HepG2 (cell line): ENCODE measurements around the gene PLEKHG5. TPM values are rescaled to one million over a fixed set of nuclear protein-coding genes. Genes with fewer than 3 reads are reported as not detected.
A peak's percentile ranks its signal among the peaks of the same experiment; 100 is the strongest.

ENCODE experiments used
- ATAC-seq: fragments of 200-7000 bp; cut with Tn5 transposase; 3 replicates; pipeline ENCODE4 v1.9.1; 2020; ENCODE audit warnings: mild to moderate bottlenecking, moderate library complexity
- BruUV-seq: library from RNA; stranded (reverse); fragments of 400-500 nt; replicated peaks from 2 replicates; lab custom pipeline; 2021; lab: Mats Ljungman, UMichigan
- CTCF ChIA-PET: fragments of 300-600 bp; formaldehyde crosslinking; extraction: SDS; loops from one replicate; lab custom pipeline; 2021; ENCODE audit warnings: low total read pairs, inconsistent platforms, low intra/inter-chr PET ratio; lab: Yijun Ruan, JAX
- POLR2A ChIA-PET: fragments of 350-600 bp; sonication (Branson Sonifier 250); formaldehyde crosslinking; loops from one replicate; lab custom pipeline; 2020; ENCODE audit warnings: antibody characterized with exemption, inconsistent platforms; lab: Yijun Ruan, JAX
- DNase-seq: peaks from one replicate; pipeline ENCODE4 v3.0.0-alpha.2; 2015; ENCODE audit warnings: low spot score
- FAIRE-seq: peaks from 3 replicates; lab custom pipeline; 2011; peaks lifted over from hg19 to GRCh38; lab: Jason Lieb, UNC
- H2AFZ ChIP-seq: one replicate; pipeline ENCODE4 v1.6.1; 2011; ENCODE audit warnings: low read length, inconsistent platforms
- H3K27ac ChIP-seq: fragments of 300-600 bp; 3 replicates; pipeline ENCODE4 v1.8.0; 2011; ENCODE audit warnings: mixed run types, mild to moderate bottlenecking, mixed read lengths, low read length, inconsistent platforms; ENCODE audit not compliant: insufficient read depth; ENCODE audit errors: extremely low read length
- H3K27me3 ChIP-seq, 2 experiments: fragments of 200-600 bp in 1 of 2; 2 replicates in 1 of 2; 3 replicates in 1 of 2; pipeline versions ENCODE4 v1.6.0 to v1.8.0; 2011; ENCODE audit warnings: low read length in 2 of 2, mild to moderate bottlenecking in 2 of 2, moderate library complexity in 2 of 2, inconsistent platforms in 1 of 2; ENCODE audit not compliant: insufficient read depth in 2 of 2, control insufficient read depth in 1 of 2
- H3K36me3 ChIP-seq, 2 experiments: fragments of 200-600 bp in 1 of 2; replicated peaks in 1 of 2; 2 replicates in 1 of 2; 3 replicates in 1 of 2; pipeline versions ENCODE4 v1.5.1 to v1.8.0; 2011; ENCODE audit warnings: low read length in 2 of 2, inconsistent platforms in 1 of 2; ENCODE audit not compliant: insufficient read depth in 2 of 2, control insufficient read depth in 1 of 2
- H3K4me1 ChIP-seq: 2 replicates; pipeline ENCODE4 v1.5.1; 2012; ENCODE audit warnings: low read length, inconsistent platforms; ENCODE audit not compliant: insufficient read depth
- H3K4me2 ChIP-seq: 2 replicates; pipeline ENCODE4 v1.6.0; 2011; ENCODE audit warnings: low read depth, low read length, inconsistent platforms
- H3K4me3 ChIP-seq, 3 experiments: fragments of 200-600 bp in 1 of 3; sonication (generic), shearing (Covaris generic) in 1 of 3; replicated peaks in 1 of 3; 2 replicates each; pipeline ENCODE4 v1.5.1; 2011 to 2016; ENCODE audit warnings: low read length in 3 of 3, inconsistent platforms in 2 of 3, low read depth in 2 of 3, mild to moderate bottlenecking in 2 of 3, control low read depth in 1 of 3, mixed read lengths in 1 of 3; ENCODE audit not compliant: insufficient read depth in 1 of 3
- H3K79me2 ChIP-seq: one replicate; pipeline ENCODE4 v1.6.1; 2011; ENCODE audit warnings: low read length, inconsistent platforms; ENCODE audit not compliant: insufficient read depth
- H3K9ac ChIP-seq: 2 replicates; pipeline ENCODE4 v1.6.0; 2011; ENCODE audit warnings: mild to moderate bottlenecking, low read depth, low read length, inconsistent platforms; ENCODE audit not compliant: insufficient read depth
- H3K9me3 ChIP-seq: 2 replicates; pipeline ENCODE4 v1.5.1; 2012; ENCODE audit warnings: mild to moderate bottlenecking, low read length
- H4K20me1 ChIP-seq: 2 replicates; pipeline ENCODE4 v1.6.0; 2011; ENCODE audit warnings: inconsistent platforms, mild to moderate bottlenecking, low read length, moderate library complexity; ENCODE audit not compliant: insufficient read depth
- ATF1 ChIP-seq: IDR thresholded peaks from 2 replicates; pipeline ENCODE4 v1.6.1; 2016; ENCODE audit warnings: mild to moderate bottlenecking, control low read depth
- FOXM1 ChIP-seq: sonication (generic); formaldehyde crosslinking; IDR thresholded peaks from 2 replicates; pipeline ENCODE4 v1.5.0; 2020; ENCODE audit warnings: missing genetic modification reagents
- POLR2A ChIP-seq, 2 experiments: IDR thresholded peaks; 2 replicates each; pipeline ENCODE4 v1.6.1; 2011; ENCODE audit warnings: low read depth in 2 of 2, low read length in 2 of 2, mild to moderate bottlenecking in 1 of 2, moderate library complexity in 1 of 2; ENCODE audit not compliant: insufficient read depth in 1 of 2
- ZBTB38 ChIP-seq: sonication (generic); formaldehyde crosslinking; IDR thresholded peaks from 2 replicates; pipeline ENCODE4 v1.5.1; 2020; ENCODE audit warnings: mild to moderate bottlenecking, missing genetic modification reagents
- ZNF615 ChIP-seq: sonication (generic); formaldehyde crosslinking; IDR thresholded peaks from 2 replicates; pipeline ENCODE4 v1.5.0; 2020; ENCODE audit warnings: mild to moderate bottlenecking, missing genetic modification reagents, borderline replicate concordance
- WGBS: methylation state at CpG from one replicate; pipeline ENCODE4 v1.1.6; 2017; ENCODE audit warnings: low lambda C conversion rate; 5-methylcytosine and 5-hydroxymethylcytosine counted together
- in situ Hi-C: cut with HindIII; loops from 2 replicates; pipeline ENCODE4 v1.10.0; 2017; ENCODE audit warnings: low pct_unique_long_range_greater_than_20kb; ENCODE audit not compliant: extremely low pct_ligation_motif_present
- intact Hi-C: fragments of 100-400 bp; cut with micrococcal nuclease; formaldehyde crosslinking; loops from one replicate; pipeline ENCODE4 v1.10.0; 2022; ENCODE audit not compliant: unreplicated experiment
- polyA plus RNA-seq, 8 experiments: library from polyadenylated mRNA; depleted of rRNA in 3 of 8; stranded (reverse) in 7 of 8; unstranded in 1 of 8; fragments of >200 nt; fragmentation: Illumina TruSeq in 4 of 8; extraction: Trizol in 4 of 8; gene quantifications; 2 replicates each; pipeline versions ENCODE4 v1.2.1 to v1.2.3, GENCODE V29; 2011 to 2016; ENCODE audit warnings: low read depth in 4 of 8, missing spikeins in 1 of 8, mixed read lengths in 1 of 8; ENCODE audit not compliant: insufficient read depth in 1 of 8
- total RNA-seq, 5 experiments: library from RNA; depleted of rRNA; stranded (reverse); fragments of >200 nt; fragmentation: Illumina TruSeq; extraction: Trizol; gene quantifications; 2 replicates each; pipeline ENCODE4 v1.2.3, GENCODE V29; 2016; ENCODE audit warnings: low read depth in 1 of 5

Gene PLEKHG5
- total and polyA plus RNA-seq, 2 of the 13 experiments (the other 11 are each of a cell fraction or from before 2014, with no cell fraction given): 1.9 to 3.5 TPM

DNA sequence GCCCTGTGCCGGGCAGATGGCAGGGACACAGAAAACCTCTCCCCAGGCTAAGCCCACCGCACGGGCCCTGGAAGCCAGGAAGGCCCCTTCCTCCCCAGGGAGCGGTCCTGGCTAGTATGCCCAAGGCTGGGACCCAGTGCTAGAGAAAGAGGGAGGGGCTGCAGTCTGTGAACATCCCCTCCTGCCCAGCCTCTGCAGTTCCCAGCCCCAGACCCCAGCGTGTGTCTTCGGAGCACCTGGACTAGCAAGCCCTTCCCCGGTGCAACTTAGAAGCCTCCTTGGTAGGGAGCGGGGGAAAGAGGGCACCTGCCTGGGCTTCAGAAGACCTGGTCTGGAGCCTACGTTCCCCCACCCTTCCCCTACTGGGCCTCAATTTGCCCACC lies 2.1 kb downstream of the PLEKHG5 start (continued):
- no peak for TF ChIP-seq ZNF615
- TF ChIP-seq FOXM1 (CRISPR knock-in tag): no peak
- TF ChIP-seq POLR2A (IDR thresholded peaks at IDR 0.05; ENCODE audit: insufficient read depth in 1 of 2, low read depth in 2 of 2, low read length in 2 of 2): no peak
- TF ChIP-seq, all 625 proteins: peak for 0

- FAIRE-seq: no peak
- no peak for DNase-seq
- no peak for TF ChIP-seq ATF1 (CRISPR knock-in tag)
- TF ChIP-seq ZBTB38 (CRISPR knock-in tag): peak; percentile 53; the same call in 1 of the 2 replicates
- Histone ChIP-seq H4K20me1 (no peaks in the 10 kb centered on the region), H3K27me3 (peaks cover 0 to 3% of the 10 kb centered on the region in 2 experiments; a peak in 1 of 5 replicates), H2AFZ (no peak overlapping the region), H3K4me1 (peaks cover 52% of the 10 kb centered on the region), H3K79me2 (no peaks in the 10 kb centered on the region), H3K9ac (no peak overlapping the region), H3K4me3 (peak overlapping the region in 1 of 3 experiments; percentile 99; a peak in 1 of 6 replicates), H3K9me3 (no peaks in the 10 kb centered on the region), H3K36me3 (no peaks in the 10 kb centered on the region), H3K4me2 (peak overlapping the region; percentile 97), H3K27ac (no peak overlapping the region)
- no TSS peak for BruUV-seq
- POLR2A ChIA-PET: interaction anchor here (2.7 to 2.9 kb wide), 2 partner anchors 11 to 24 kb away, joined by 8 to 13 read pairs; no protein-coding TSS in a partner anchor
- in situ Hi-C loops (loop anchor here (25.0 kb wide), 1 partner anchor 724 kb away; no protein-coding TSS in a partner anchor), intact Hi-C loops (loop anchor here (5.0 kb wide), 1 partner anchor 159 kb away; no protein-coding TSS in a partner anchor)
- 87% methylated on average over 4 of the region's 13 CpGs for WGBS
- CTCF ChIA-PET: interaction anchor here (1.2 kb wide), 1 partner anchor 35 kb away, joined by 5 read pairs; no protein-coding TSS in a partner anchor
- ATAC-seq: no peak
These were observed 2.7 kb downstream of the PLEKHG5 start for GRCh38 chr1:6488602-6489382.
